SIG-M5 treated with dmso at 0.1 percent for 504 hours (cell line): ENCODE data around the gene CXCL16.

Experiments used
- DNase-seq: peaks from one replicate; lab custom pipeline; 2025; ENCODE audit not compliant: unreplicated experiment; lab: John Stamatoyannopoulos, UW

CXCL16 gene

GRCh38 chr17:4753392-4753791, 13.7 kb upstream of the CXCL16 start:
- no peak for DNase-seq

- no peak for DNase-seq
These were observed 12.2 kb upstream of the CXCL16 start for GRCh38 chr17:4751932-4752331.

- no peak for DNase-seq
These were observed 10.9 kb upstream of the CXCL16 start for GRCh38 chr17:4750606-4751005.

GRCh38 chr17:4748686-4749085, 9.0 kb upstream of the CXCL16 start:
- DNase-seq: no peak

GRCh38 chr17:4747847-4748246, 8.1 kb upstream of the CXCL16 start:
- DNase-seq: peak; percentile 43

GRCh38 chr17:4744999-4745969, 5.6 kb upstream of the CXCL16 start:
- no peak for DNase-seq

GRCh38 chr17:4743898-4744297, 4.2 kb upstream of the CXCL16 start:
- no peak for DNase-seq

- no peak for DNase-seq
These were observed 3.5 kb upstream of the CXCL16 start for GRCh38 chr17:4743216-4743615.

- DNase-seq: no peak
These were observed 2.9 kb upstream of the CXCL16 start for GRCh38 chr17:4742629-4743028.

- DNase-seq: no peak
These were observed 2.4 kb upstream of the CXCL16 start for GRCh38 chr17:4742133-4742532.

- no peak for DNase-seq
These were observed 1.8 kb upstream of the CXCL16 start for GRCh38 chr17:4741544-4741943.

GRCh38 chr17:4740584-4740983, 856 bp upstream of the CXCL16 start:
- no peak for DNase-seq

GRCh38 chr17:4740025-4740351, 260 bp upstream of the CXCL16 start:
- DNase-seq: no peak

- no peak for DNase-seq
These were observed 1.3 kb downstream of the CXCL16 start for GRCh38 chr17:4738136-4739121.

GRCh38 chr17:4735876-4736651, 3.7 kb downstream of the CXCL16 start:
- DNase-seq: peak; percentile 81

GRCh38 chr17:4734857-4735475, 4.8 kb downstream of the CXCL16 start:
- DNase-seq: no peak

- peak; percentile 97 for DNase-seq
These were observed 6.6 kb downstream of the CXCL16 start for GRCh38 chr17:4733073-4733531.

- peak; percentile 47 for DNase-seq
These were observed 11.6 kb downstream of the CXCL16 start for GRCh38 chr17:4728124-4728523.

- peak; percentile 52 for DNase-seq
These were observed 13.9 kb downstream of the CXCL16 start for GRCh38 chr17:4725646-4726310.

GRCh38 chr17:4724650-4725049, 15.1 kb downstream of the CXCL16 start:
- DNase-seq: no peak
